ENCODE data around the gene KCNAB2.

GRCh38 chr1:6125366-6125765 is 79.7 kb downstream of the KCNAB2 start:
- TF ChIP-seq CTCF (IDR thresholded peaks at IDR 0.05): no peak
- TF ChIP-seq EZH2 (IDR thresholded peaks at IDR 0.05; ENCODE audit: borderline replicate concordance, insufficient read depth, low read depth, low read length, poor library complexity, severe bottlenecking): no peak
